ENCODE measurements around the gene DIP2C.

The DIP2C gene

GRCh38 chr10:526651-527312 lies 162.7 kb downstream of the DIP2C start:
- no peaks in the 10 kb centered on the region for H3K36me3 ChIP-seq
- peak in 1 of 2 donors; percentile 39 for DNase-seq
- no peak for TF ChIP-seq CTCF (IDR thresholded peaks at IDR 0.05)
- intact Hi-C loops (cut with DNase I; ENCODE audit: low total_unique reads), result loop anchor here (10.0 kb wide), 1 partner anchor 48 kb away; no protein-coding TSS in a partner anchor
- H3K4me1 ChIP-seq, result peaks cover 0 to 28% (median 6%) of the 10 kb centered on the region in 4 donors
- no peaks in the 10 kb centered on the region for H3K27me3 ChIP-seq
- no peak overlapping the region for H3K4me3 ChIP-seq
- no peak overlapping the region for H3K27ac ChIP-seq
- H3K9me3 ChIP-seq, result no peaks in the 10 kb centered on the region

- no peaks in the 10 kb centered on the region for H3K27me3 ChIP-seq
- H3K4me1 ChIP-seq, result peaks cover 0 to 33% (median 4%) of the 10 kb centered on the region in 4 donors
Observed at GRCh38 chr10:525565-526315, 163.7 kb downstream of the DIP2C start.

GRCh38 chr10:523925-524324 lies 165.5 kb downstream of the DIP2C start:
- Histone ChIP-seq H3K27me3 (no peaks in the 10 kb centered on the region), H3K27ac (no peak overlapping the region), H3K4me1 (peaks cover 0 to 37% (median 4%) of the 10 kb centered on the region in 4 donors), H3K9me3 (no peaks in the 10 kb centered on the region), H3K36me3 (no peaks in the 10 kb centered on the region), H3K4me3 (no peak overlapping the region)
- TF ChIP-seq CTCF (IDR thresholded peaks at IDR 0.05), result no peak
- DNase-seq, result peak in 1 of 2 donors; percentile 57
- intact Hi-C loops (cut with DNase I; ENCODE audit: low total_unique reads), result loop anchor here (10.0 kb wide), 1 partner anchor 51 kb away; no protein-coding TSS in a partner anchor

More at GRCh38 chr10:525565-526315, 163.7 kb downstream of the DIP2C start:
- Histone ChIP-seq H3K36me3 (no peaks in the 10 kb centered on the region), H3K4me3 (no peak overlapping the region), H3K9me3 (no peaks in the 10 kb centered on the region), H3K27ac (no peak overlapping the region)
- DNase-seq, result peak in 1 of 2 donors; percentile 45
- intact Hi-C loops (cut with DNase I; ENCODE audit: low total_unique reads), result loop anchor here (10.0 kb wide), 1 partner anchor 49 kb away; no protein-coding TSS in a partner anchor
- TF ChIP-seq CTCF (IDR thresholded peaks at IDR 0.05), result no peak

GRCh38 chr10:522350-522749 lies 167.1 kb downstream of the DIP2C start:
- no peak overlapping the region for H3K27ac ChIP-seq
- H3K4me1 ChIP-seq, result peaks cover 0 to 37% (median 4%) of the 10 kb centered on the region in 4 donors
- no peaks in the 10 kb centered on the region for H3K36me3 ChIP-seq
- intact Hi-C loops (cut with DNase I; ENCODE audit: low total_unique reads), result loop anchor here (10.0 kb wide), 1 partner anchor 52 kb away; no protein-coding TSS in a partner anchor
- no peak for TF ChIP-seq CTCF (IDR thresholded peaks at IDR 0.05)
- H3K27me3 ChIP-seq, result no peaks in the 10 kb centered on the region
- no peak overlapping the region for H3K4me3 ChIP-seq
- H3K9me3 ChIP-seq, result no peaks in the 10 kb centered on the region
- DNase-seq, result peak in 1 of 2 donors; percentile 48

- H3K4me3 ChIP-seq, result no peak overlapping the region
- DNase-seq, result peak in 1 of 2 donors; percentile 54
- H3K4me1 ChIP-seq, result peaks cover 0 to 37% (median 4%) of the 10 kb centered on the region in 4 donors
- H3K36me3 ChIP-seq, result no peaks in the 10 kb centered on the region
- no peaks in the 10 kb centered on the region for H3K27me3 ChIP-seq
- H3K9me3 ChIP-seq, result no peaks in the 10 kb centered on the region
- TF ChIP-seq CTCF (IDR thresholded peaks at IDR 0.05), result no peak
- H3K27ac ChIP-seq, result no peak overlapping the region
- intact Hi-C loops (cut with DNase I; ENCODE audit: low total_unique reads), result loop anchor here (10.0 kb wide), 1 partner anchor 53 kb away; no protein-coding TSS in a partner anchor
Observed at GRCh38 chr10:521261-522250, 167.9 kb downstream of the DIP2C start.
